Stromal cell of bone marrow (primary cell): ENCODE data around the gene ABCA2.

Experiments
- DNase-seq: peaks from one replicate; pipeline ENCODE4 v3.0.0-alpha.2; 2012; ENCODE audit warnings: low read depth

ABCA2 gene

DNA sequence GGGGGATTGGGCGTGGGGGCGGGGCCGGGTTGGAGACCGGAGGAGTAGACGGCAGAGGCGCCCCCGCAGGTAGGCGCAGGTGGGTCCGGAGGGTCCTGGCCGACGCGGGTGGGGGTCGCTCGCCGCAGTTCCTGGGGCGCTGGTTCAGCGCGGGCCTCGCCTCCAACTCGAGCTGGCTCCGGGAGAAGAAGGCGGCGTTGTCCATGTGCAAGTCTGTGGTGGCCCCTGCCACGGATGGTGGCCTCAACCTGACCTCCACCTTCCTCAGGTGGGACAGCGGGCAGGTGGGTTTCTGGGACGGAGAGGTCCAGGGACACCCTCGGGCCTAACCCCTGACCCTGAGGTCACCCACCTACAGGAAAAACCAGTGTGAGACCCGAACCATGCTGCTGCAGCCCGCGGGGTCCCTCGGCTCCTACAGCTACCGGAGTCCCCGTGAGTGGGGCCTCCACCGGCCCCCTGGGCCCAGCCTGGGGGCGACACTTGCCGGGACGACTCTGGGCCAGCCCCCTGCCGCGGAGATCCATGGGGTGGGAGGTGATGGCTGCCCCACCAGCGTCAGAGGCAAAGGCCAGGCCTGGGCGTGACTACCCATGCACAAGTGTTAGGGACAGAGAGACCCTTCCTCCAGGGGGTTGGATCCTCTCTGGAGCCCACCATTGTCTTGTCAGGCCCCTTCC, 49.0 kb downstream of the ABCA2 start:
- DNase-seq, result no peak

DNA sequence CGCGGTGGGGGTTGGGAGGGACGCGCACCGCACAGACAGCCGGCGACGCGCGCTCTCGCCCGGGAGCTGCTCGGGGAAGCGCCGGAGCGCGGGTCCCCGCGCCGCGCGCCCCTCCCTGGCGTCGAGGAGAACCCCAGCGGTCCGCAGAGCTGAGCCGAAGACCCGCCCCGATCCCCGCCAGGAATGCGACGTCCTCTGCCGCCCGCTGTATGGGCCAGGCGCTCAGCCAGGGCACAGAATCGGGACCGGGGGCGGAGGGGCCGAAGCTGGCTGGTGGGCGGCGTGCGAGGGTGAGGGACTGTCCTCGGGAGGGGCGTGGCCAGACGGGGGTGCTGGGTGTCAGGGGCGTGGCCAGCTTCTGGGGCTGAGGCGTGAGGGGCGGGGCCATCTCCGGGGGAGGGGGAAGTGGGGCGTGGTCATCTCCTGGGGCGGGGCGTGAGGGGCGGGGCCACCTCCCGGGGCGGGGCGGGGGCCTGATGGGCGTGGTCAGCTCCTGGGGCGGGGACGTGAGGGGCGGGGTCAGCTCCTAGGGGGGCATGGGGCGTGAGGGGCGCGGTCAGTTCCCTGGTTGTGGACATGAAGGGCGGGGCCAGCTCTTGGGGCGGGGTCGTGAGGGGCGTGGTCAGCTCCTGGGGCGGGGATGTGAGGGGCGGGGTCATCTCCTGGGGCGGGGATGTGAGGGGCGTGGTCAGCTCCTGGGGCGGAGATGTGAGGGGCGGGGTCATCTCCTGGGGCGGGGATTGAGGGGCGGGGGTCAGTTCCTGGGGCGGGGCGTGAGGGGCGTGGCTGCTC, 49.8 kb downstream of the ABCA2 start:
- DNase-seq, result no peak

DNA sequence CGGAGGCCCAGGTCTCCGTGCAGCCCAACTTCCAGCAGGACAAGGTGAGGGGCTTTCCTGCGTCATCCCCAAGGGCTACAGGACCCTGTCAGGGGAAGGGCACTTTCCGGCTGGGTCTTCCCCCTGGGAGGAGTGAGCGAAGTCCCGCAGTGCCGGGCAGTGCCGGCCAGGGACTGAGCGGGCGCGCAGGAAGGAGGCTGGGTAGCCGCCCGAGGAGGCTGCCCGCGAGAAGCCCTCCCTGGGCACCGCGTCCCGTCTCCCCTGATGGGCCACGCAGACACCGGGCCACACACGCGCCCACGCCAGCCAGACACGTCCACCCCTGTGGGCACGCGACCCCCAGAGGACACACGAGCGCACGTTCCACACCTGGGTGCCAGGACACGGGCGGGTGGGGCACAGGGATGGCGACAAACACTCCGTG, 50.4 kb downstream of the ABCA2 start:
- DNase-seq, result no peak

- no peak for DNase-seq
Observed at GRCh38 chr9:136977223-136977622, 50.8 kb downstream of the ABCA2 start, which contains the start of gene PTGDS. PTGDS (plus strand) TSS chr9:136977504; CDS start chr9:136977579, 75 bp downstream.

GRCh38 chr9:136975644-136976043, 52.4 kb downstream of the ABCA2 start:
- DNase-seq, result no peak

DNA sequence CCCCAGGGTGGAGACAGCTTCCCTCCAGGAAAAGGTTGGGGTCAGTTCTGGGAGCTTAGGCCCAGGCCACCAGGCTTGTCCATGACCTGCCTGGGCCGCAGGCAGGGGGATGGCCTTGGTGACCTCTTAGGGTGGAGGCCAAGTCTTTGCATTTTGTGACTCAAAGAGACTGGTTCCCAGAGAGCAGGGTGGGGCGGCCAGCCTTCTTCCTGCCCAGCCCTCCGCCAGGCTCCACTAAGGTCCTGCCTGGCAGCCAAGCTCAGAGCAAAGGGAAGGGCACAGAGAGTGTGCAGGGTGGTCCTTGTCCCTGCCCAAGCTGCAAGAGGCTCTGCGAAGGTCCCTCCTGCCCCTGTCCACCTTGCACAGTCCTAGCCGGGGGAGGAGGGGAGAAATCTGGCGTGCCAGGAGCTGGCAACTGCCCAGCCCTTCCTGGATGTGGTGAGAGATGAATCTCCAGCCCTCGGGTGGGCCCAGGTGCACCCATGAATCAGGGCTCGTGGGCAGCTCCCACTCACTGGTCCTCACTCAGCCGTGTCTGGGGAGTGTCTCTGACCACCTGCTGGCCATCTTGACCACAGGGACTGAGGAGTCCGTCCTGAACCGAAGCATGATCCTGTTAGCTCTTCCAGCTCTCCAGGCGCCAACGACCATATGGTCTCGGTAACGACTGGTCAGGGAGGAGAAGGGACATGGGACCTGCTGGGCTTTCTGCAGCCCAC, 53.1 kb downstream of the ABCA2 start:
- DNase-seq, result no peak

DNA sequence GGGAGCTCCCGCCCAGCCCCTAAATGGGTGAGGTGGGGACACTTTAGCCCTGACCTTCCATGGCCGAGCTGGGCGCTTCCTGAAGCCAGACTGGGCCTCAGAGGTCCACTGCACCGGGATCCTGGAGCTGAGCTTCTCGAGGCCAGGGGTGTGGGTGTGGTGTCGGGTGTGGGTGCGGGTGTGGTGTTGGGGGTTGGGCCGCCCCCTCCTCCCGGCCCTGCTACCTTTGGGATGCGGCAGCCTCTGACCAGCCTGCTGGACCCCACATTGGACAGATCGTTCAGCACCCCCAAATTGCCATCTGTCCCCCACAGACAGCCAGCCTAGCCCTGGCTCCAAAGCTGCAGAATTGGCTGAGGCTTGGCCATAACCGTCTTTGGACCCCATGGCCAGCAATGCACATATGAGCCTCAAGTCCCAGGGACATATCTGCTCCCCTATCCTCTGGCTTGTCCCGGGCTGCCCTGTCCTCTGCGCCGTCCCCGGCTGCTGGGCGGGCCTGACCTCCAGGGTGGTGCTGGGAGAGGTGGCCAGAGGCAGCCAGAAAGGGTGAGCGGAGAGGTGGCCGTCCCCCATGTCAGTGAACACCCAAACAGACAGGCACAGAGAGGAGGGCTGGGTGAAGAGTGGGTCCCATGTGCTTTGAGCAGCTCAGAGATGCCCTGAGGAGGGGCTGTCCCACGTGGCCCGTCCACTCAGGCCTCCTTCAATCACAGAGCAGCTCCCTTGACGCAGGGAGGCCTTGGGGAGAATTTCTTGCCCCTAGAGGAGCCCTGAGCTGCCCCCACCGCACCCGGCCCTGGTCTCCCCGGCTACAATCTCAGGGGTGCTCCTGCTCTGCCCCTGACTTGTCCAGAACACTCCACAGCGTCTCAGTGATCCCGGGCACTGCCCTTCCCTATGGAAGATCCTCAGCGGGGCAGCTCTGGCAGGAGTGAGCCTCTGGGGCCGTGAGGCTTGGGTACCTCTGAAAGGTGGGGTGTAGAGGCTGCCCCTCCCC, 54.1 kb downstream of the ABCA2 start:
- DNase-seq, result no peak

GRCh38 chr9:136972743-136973142, 55.3 kb downstream of the ABCA2 start:
- DNase-seq, result no peak

DNA sequence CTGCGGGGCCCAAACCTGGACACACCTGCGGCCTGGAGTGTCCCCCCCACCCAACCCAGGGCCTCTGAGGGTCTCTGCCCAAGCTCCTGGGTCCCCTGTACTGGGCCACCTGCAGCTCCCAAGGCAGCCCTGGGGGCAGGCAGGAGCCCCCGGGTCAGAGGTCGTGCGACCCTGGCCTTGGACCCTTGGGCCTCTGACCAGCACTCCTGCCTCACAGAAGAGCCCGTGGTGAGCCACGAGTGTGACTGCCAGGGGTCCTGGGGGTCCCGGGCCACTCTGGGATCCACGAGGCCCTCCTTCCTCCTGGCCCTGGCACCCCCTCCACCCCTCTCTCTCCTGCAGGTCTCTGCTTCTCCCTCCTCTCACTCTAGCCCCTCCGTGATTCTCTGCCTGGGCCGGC, 55.7 kb downstream of the ABCA2 start:
- DNase-seq, result no peak

DNA sequence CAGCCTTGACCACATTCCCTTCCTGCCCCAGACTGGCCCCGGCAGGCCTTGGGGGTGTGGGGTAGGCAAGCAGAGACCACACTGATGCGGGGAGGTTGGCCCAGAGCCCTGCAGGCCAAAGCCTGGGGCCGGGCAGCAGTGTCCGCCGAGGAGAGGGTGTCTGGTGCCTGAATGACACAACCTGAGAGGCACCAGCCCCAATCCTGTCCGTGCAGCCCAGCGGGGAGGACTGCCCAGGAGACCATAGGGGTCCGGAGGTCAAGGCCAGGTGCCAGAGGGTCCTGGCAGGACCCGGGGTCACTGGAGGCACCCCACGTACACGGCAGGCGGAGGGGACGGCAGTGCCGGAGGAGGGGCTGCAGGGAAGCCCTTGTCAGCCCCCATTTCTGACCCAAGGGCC, 56.3 kb downstream of the ABCA2 start:
- DNase-seq, result no peak

DNA sequence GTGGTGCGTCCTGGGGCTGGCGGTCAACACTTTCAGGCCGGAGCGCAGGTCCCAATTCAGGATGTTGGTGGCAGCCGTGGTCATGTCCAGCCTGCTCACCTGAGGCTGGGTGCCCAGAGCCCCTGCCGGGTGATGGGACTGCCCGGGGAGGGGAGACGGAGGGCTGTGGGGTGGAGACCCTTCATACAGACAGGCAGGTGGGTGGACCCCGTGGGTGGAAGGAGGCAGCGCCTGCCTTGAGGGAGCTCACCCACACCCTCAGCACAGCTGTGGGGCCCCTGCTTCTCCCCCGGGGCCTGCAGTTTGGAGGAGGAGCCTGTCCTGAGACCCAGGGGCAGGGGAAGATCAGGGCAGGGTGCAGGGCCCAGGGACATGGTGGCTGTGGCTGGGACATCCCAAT, 57.7 kb downstream of the ABCA2 start:
- no peak for DNase-seq

DNA sequence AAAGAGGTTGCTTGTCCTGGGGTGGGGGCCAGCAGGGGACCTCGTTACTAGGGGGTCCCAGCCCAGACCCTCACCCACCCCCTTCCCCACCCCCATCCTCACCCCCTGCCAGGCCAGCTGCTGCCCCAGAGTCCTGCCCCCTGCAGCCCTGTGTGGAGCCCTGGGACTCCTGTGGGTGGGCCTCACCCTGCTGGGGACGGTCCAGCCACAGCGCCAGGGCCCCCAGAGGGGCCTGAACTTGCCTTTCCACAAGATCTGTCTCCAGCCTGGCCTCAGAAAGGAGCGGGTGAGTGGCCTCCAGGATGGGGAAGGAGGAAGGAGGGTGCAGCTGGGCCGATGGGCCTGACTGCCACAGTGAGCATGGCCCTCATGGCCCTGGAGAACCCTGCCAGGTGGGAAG, 58.3 kb downstream of the ABCA2 start:
- DNase-seq, result no peak

- DNase-seq, result no peak
Observed at GRCh38 chr9:136969150-136969549, 58.9 kb downstream of the ABCA2 start.

- no peak for DNase-seq
Observed at GRCh38 chr9:136968333-136969127, 59.5 kb downstream of the ABCA2 start.

DNA sequence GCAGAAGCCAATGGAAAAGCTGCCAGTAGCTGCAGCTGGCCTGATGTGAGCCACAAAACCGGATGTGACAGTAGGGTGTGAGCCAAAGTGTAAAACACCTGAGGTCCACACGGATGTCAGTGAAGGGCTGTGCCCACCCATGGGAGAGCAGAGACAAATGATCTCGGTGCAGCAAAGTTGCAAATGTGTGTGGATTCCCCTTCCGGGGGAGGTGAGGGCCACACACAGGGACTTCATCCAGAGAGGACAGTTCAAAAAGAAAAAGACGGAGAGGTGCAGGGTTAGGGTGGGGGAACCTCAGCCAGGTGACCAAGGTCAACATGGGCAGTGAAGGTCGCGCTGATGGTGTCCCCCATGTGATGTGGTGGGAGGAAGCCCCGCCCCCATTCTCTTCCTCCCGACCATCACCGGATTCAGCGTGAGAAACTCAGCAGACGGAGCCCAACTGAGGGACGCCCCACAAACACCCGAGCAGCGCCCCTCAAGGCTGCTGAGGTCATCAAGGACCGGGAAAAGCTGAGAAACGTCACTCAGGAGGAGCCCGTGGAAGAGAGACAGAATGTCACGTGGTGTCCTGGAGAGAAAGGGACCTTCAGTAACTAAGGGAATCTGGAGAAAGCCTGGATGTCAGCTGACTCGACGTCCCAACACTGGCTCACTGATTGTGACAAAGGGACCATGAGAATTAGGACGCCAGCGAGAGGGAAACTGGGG, 62.1 kb downstream of the ABCA2 start:
- no peak for DNase-seq

DNA sequence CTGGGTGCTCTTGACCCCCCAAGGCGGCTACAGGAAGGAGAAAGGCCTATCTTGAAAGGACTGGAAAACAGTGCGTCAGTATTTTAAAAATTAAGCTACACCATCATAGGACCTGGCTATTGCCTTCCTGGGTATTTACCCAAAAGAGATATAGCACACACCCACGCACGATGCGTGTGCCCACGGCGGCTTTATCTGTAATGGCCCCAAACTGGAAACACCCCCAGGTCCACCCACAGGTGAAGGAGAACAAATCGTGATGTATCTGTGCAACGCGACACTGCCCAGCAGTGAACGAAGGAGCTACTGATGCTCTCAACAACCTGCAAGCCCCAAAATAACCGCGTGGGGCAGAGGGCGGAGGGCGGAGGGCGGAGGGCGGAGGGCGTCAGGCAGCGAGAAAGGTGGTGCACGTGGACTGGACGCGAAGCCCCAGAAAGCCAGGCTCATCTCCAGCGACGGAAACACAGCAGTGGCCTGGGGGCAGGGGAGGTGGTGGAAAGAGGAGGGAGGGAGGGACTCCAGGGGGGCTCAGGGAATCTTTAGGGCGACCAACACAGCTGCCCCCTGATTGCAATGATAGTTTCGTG, 63.1 kb downstream of the ABCA2 start:
- DNase-seq, result no peak

GRCh38 chr9:136964171-136964689, 63.8 kb downstream of the ABCA2 start:
- DNase-seq, result no peak

DNA sequence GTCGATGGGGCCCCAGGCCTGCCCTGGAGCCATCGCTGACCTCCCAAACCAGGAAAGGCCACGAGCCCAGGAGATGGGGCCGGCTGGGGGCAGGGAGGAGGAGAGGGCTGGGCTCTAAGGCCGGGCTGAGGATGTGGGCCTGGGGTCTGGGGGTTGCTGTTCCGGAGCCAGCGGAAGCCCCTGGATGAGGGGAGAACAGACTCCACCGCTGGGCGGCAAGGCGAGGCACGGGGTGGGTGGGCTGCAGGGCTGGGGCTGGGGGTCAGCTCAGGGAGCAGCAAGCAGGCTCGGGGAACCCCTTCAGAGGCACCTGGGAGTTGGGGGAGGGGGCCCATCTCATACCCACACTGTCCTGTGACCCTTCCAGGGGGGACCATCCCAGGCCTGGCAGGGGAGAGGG, 64.3 kb downstream of the ABCA2 start:
- DNase-seq, result no peak

DNA sequence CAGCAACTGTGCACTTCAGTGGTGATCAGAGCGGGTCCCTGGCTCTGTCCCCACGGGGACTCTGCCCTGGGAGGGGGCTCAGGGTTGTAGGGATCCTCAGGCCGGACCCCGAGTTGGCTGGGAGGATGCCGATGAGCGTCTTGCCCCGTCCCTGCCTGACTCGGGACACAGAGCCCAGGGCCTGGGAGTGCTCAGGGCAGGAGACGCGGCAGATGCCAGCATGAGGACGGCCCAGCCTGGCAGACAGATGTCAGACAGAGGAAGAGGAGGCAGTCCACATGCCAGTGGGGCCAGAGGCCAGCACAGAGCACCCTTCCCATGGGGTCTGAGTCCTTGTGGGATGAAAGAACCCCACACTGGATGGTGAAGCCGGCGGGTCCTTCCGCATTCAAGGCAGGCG, 64.7 kb downstream of the ABCA2 start:
- no peak for DNase-seq
